ENCODE data around the gene NDUFA8.

DNA sequence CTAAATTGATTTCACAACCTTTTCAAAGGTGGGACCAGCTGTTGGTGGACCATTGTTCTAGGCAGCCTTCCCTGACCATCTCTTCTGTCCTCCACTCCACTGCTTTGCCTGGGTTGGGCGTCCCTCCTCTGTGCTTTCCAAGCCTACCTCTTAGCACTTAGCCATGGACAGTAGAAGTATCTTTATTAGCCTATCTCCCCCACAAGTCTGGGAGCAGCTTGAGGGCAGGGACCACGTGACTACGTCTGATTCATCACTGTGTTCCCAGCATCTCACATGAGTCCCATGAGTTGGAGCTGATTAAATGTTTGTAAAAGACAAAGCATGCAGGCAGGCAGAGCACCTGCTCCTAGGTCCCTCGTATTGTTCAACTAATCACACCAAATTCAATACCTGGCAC lies 21.1 kb upstream of the NDUFA8 start:
- TF ChIP-seq, protein P1, sequence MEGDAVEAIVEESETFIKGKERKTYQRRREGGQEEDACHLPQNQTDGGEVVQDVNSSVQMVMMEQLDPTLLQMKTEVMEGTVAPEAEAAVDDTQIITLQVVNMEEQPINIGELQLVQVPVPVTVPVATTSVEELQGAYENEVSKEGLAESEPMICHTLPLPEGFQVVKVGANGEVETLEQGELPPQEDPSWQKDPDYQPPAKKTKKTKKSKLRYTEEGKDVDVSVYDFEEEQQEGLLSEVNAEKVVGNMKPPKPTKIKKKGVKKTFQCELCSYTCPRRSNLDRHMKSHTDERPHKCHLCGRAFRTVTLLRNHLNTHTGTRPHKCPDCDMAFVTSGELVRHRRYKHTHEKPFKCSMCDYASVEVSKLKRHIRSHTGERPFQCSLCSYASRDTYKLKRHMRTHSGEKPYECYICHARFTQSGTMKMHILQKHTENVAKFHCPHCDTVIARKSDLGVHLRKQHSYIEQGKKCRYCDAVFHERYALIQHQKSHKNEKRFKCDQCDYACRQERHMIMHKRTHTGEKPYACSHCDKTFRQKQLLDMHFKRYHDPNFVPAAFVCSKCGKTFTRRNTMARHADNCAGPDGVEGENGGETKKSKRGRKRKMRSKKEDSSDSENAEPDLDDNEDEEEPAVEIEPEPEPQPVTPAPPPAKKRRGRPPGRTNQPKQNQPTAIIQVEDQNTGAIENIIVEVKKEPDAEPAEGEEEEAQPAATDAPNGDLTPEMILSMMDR (IDR thresholded peaks at IDR 0.05), result no peak
- TF ChIP-seq EP300 (IDR thresholded peaks at IDR 0.05) (no peak), POLR2A (IDR thresholded peaks at IDR 0.05) (no peak)
